ENCODE data around the gene MAP1LC3A.

The MAP1LC3A gene

GRCh38 chr20:34527016-34527415 is 31.5 kb upstream of the MAP1LC3A start:
- no peak for DNase-seq (ENCODE audit: low read depth)
- H3K4me3 ChIP-seq (ENCODE audit: low read depth, low read length) = no peak overlapping the region

GRCh38 chr20:34528921-34529297 is 29.6 kb upstream of the MAP1LC3A start:
- no peak overlapping the region for H3K4me3 ChIP-seq (ENCODE audit: low read depth, low read length)
- DNase-seq (ENCODE audit: low read depth) = no peak

GRCh38 chr20:34529742-34530141 is 28.8 kb upstream of the MAP1LC3A start:
- no peak overlapping the region for H3K4me3 ChIP-seq (ENCODE audit: low read depth, low read length)
- DNase-seq (ENCODE audit: low read depth) = no peak

GRCh38 chr20:34530342-34530741 is 28.2 kb upstream of the MAP1LC3A start:
- H3K4me3 ChIP-seq (ENCODE audit: low read depth, low read length) = no peak overlapping the region
- no peak for DNase-seq (ENCODE audit: low read depth)

- no peak for DNase-seq (ENCODE audit: low read depth)
- no peak overlapping the region for H3K4me3 ChIP-seq (ENCODE audit: low read depth, low read length)
These were observed 26.8 kb upstream of the MAP1LC3A start for GRCh38 chr20:34531608-34532265.

GRCh38 chr20:34532320-34532719 is 26.2 kb upstream of the MAP1LC3A start:
- DNase-seq (ENCODE audit: low read depth) = no peak
- no peak overlapping the region for H3K4me3 ChIP-seq (ENCODE audit: low read depth, low read length)

- no peak for DNase-seq (ENCODE audit: low read depth)
- H3K4me3 ChIP-seq (ENCODE audit: low read depth, low read length) = no peak overlapping the region
These were observed 25.8 kb upstream of the MAP1LC3A start for GRCh38 chr20:34532756-34533155.

- DNase-seq (ENCODE audit: low read depth) = no peak
- no peak overlapping the region for H3K4me3 ChIP-seq (ENCODE audit: low read depth, low read length)
These were observed 23.9 kb upstream of the MAP1LC3A start for GRCh38 chr20:34534391-34535165.

GRCh38 chr20:34535301-34535840 is 23.1 kb upstream of the MAP1LC3A start:
- no peak for DNase-seq (ENCODE audit: low read depth)
- H3K4me3 ChIP-seq (ENCODE audit: low read depth, low read length) = no peak overlapping the region

GRCh38 chr20:34535857-34536256 is 22.7 kb upstream of the MAP1LC3A start:
- DNase-seq (ENCODE audit: low read depth) = no peak

GRCh38 chr20:34536798-34537394 is 21.6 kb upstream of the MAP1LC3A start:
- DNase-seq (ENCODE audit: low read depth) = no peak
- no peak overlapping the region for H3K4me3 ChIP-seq (ENCODE audit: low read depth, low read length)

More at GRCh38 chr20:34535857-34536256, 22.7 kb upstream of the MAP1LC3A start:
- H3K4me3 ChIP-seq (ENCODE audit: low read depth, low read length) = no peak overlapping the region

GRCh38 chr20:34537651-34538050 is 20.9 kb upstream of the MAP1LC3A start:
- no peak for DNase-seq (ENCODE audit: low read depth)
- H3K4me3 ChIP-seq (ENCODE audit: low read depth, low read length) = no peak overlapping the region

- H3K4me3 ChIP-seq (ENCODE audit: low read depth, low read length) = no peak overlapping the region
- no peak for DNase-seq (ENCODE audit: low read depth)
These were observed 19.8 kb upstream of the MAP1LC3A start for GRCh38 chr20:34538671-34539123.

GRCh38 chr20:34539756-34540155 is 18.8 kb upstream of the MAP1LC3A start:
- DNase-seq (ENCODE audit: low read depth) = no peak
- H3K4me3 ChIP-seq (ENCODE audit: low read depth, low read length) = no peak overlapping the region

GRCh38 chr20:34540596-34541263 is 17.8 kb upstream of the MAP1LC3A start:
- H3K4me3 ChIP-seq (ENCODE audit: low read depth, low read length) = no peak overlapping the region
- no peak for DNase-seq (ENCODE audit: low read depth)

- DNase-seq (ENCODE audit: low read depth) = no peak
- no peak overlapping the region for H3K4me3 ChIP-seq (ENCODE audit: low read depth, low read length)
These were observed 17.1 kb upstream of the MAP1LC3A start for GRCh38 chr20:34541264-34541901.

GRCh38 chr20:34541917-34542316 is 16.6 kb upstream of the MAP1LC3A start:
- no peak for DNase-seq (ENCODE audit: low read depth)
- no peak overlapping the region for H3K4me3 ChIP-seq (ENCODE audit: low read depth, low read length)

- DNase-seq (ENCODE audit: low read depth) = no peak
- H3K4me3 ChIP-seq (ENCODE audit: low read depth, low read length) = no peak overlapping the region
These were observed 16.1 kb upstream of the MAP1LC3A start for GRCh38 chr20:34542439-34542838.

GRCh38 chr20:34543463-34544056 is 15.0 kb upstream of the MAP1LC3A start:
- DNase-seq (ENCODE audit: low read depth) = no peak
- H3K4me3 ChIP-seq (ENCODE audit: low read depth, low read length) = no peak overlapping the region

Data from skeletal muscle cell (primary cell).